Neural cell (in vitro differentiated cells): Measurements from ENCODE around the gene RPS6KA1.

ENCODE experiments used
- POLR2AphosphoS5 ChIP-seq: IDR thresholded peaks from 2 replicates; pipeline ENCODE4 v1.6.1; 2012
- TF ChIP-seq, protein P1 (sequence below): fragments of 450-650 bp; IDR thresholded peaks from 2 replicates; pipeline ENCODE4 v1.5.1; 2014; ENCODE audit warnings: antibody characterized with exemption, mild to moderate bottlenecking, moderate library complexity; ENCODE audit not compliant: poor library complexity, severe bottlenecking

- TF ChIP-seq, protein P1, sequence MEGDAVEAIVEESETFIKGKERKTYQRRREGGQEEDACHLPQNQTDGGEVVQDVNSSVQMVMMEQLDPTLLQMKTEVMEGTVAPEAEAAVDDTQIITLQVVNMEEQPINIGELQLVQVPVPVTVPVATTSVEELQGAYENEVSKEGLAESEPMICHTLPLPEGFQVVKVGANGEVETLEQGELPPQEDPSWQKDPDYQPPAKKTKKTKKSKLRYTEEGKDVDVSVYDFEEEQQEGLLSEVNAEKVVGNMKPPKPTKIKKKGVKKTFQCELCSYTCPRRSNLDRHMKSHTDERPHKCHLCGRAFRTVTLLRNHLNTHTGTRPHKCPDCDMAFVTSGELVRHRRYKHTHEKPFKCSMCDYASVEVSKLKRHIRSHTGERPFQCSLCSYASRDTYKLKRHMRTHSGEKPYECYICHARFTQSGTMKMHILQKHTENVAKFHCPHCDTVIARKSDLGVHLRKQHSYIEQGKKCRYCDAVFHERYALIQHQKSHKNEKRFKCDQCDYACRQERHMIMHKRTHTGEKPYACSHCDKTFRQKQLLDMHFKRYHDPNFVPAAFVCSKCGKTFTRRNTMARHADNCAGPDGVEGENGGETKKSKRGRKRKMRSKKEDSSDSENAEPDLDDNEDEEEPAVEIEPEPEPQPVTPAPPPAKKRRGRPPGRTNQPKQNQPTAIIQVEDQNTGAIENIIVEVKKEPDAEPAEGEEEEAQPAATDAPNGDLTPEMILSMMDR: no peak
- no peak for TF ChIP-seq POLR2AphosphoS5
Observed at GRCh38 chr1:26530410-26530894, 891 bp downstream of the RPS6KA1 start.
